ENCODE results near the gene CHST12. TPM values are rescaled to one million over a fixed set of nuclear protein-coding genes. Genes with fewer than 3 reads are reported as not detected.

CHST12 gene
- total and polyA plus RNA-seq, 10 of the 15 experiments (the other 5 are each of a cell fraction or from before 2014, with no cell fraction given), result 0.05 to 14.2 (median 3.3) TPM

GRCh38 chr7:2476776-2477446 is 73.5 kb downstream of the CHST12 start:
- CTCF ChIA-PET, result no interaction called here
- in situ Hi-C loops (cut with MboI), result no loop called here
- TF ChIP-seq IRF3 (IDR thresholded peaks at IDR 0.05), result no peak
- no peak for TF ChIP-seq BRCA1 (IDR thresholded peaks at IDR 0.05; ENCODE audit: low read depth, low read length)
- TF ChIP-seq BCL11A (IDR thresholded peaks at IDR 0.05; ENCODE audit: low read depth, low read length), result no peak
- no peak for TF ChIP-seq IKZF2 (IDR thresholded peaks at IDR 0.05)
- TF ChIP-seq LARP7 (IDR thresholded peaks at IDR 0.05), result no peak
- no peak for TF ChIP-seq SPI1 (IDR thresholded peaks at IDR 0.05; ENCODE audit: borderline replicate concordance, insufficient read depth, low read depth, low read length)
- TF ChIP-seq USF2 (IDR thresholded peaks at IDR 0.05; ENCODE audit: borderline replicate concordance, low read depth, low read length), result no peak
- no peak for TF ChIP-seq SUPT20H (IDR thresholded peaks at IDR 0.05; ENCODE audit: borderline replicate concordance, control insufficient read depth, low read depth, low read length)
- TF ChIP-seq CUX1 (IDR thresholded peaks at IDR 0.05; ENCODE audit: insufficient replicate concordance, low read depth, low read length), result no peak
- TF ChIP-seq CTCF (IDR thresholded peaks at IDR 0.05 in 2 of 3, conservative IDR thresholded peaks at IDR 0.05 in 1 of 3; ENCODE audit: control insufficient read depth in 2 of 3, extremely low read depth in 1 of 3, insufficient read depth in 1 of 3, low read depth in 3 of 3, low read length in 3 of 3), result no peak
- no peak for TF ChIP-seq RAD51 (IDR thresholded peaks at IDR 0.05)
- no peak for TF ChIP-seq PAX5 (IDR thresholded peaks at IDR 0.05; ENCODE audit: borderline replicate concordance, low read depth, low read length)
- no peak for TF ChIP-seq NFXL1 (IDR thresholded peaks at IDR 0.05; ENCODE audit: borderline replicate concordance)
- TF ChIP-seq PML (IDR thresholded peaks at IDR 0.05; ENCODE audit: low read length), result no peak
- TF ChIP-seq RFX5 (IDR thresholded peaks at IDR 0.05; ENCODE audit: low read depth, low read length), result no peak
- TF ChIP-seq POU2F2 (IDR thresholded peaks at IDR 0.05; ENCODE audit: borderline replicate concordance, low read depth, low read length), result no peak

More at GRCh38 chr7:2476776-2477446, 73.5 kb downstream of the CHST12 start:
- ATAC-seq, result peak; percentile 14
- SMC1A ChIA-PET (ENCODE audit: uncharacterized antibody, unreplicated experiment), result no interaction called here
- H3K36me3 ChIP-seq (ENCODE audit: control insufficient read depth in 2 of 2, insufficient read depth in 2 of 2, low read length in 1 of 2), result no peaks in the 10 kb centered on the region
- no peak for FAIRE-seq
- no peak overlapping the region for H3K4me2 ChIP-seq (ENCODE audit: control insufficient read depth, insufficient read depth)
- no peak for DNase-seq (ENCODE audit: low read depth, low spot score)
- POLR2A ChIA-PET, result no interaction called here
- no peaks in the 10 kb centered on the region for H3K9me3 ChIP-seq (replicated peaks; ENCODE audit: control insufficient read depth, insufficient read depth, low read length)
- RAD21 ChIA-PET (ENCODE audit: unreplicated experiment), result no interaction called here
- no TSS peak for BruUV-seq (replicated peaks)
- H3K27ac ChIP-seq (ENCODE audit: control insufficient read depth, insufficient read depth), result no peak overlapping the region
- 37% methylated on average over 25 of the region's 25 CpGs for WGBS (ENCODE audit: insufficient coverage, insufficient replicate concordance, low lambda C conversion rate, missing lambda C conversion rate)
- no peaks in the 10 kb centered on the region for H4K20me1 ChIP-seq (ENCODE audit: control insufficient read depth, insufficient read depth)
- intact Hi-C loops (cut with micrococcal nuclease; ENCODE audit: unreplicated experiment), result no loop called here
- H3K79me2 ChIP-seq (ENCODE audit: control insufficient read depth, insufficient read depth, low read length), result no peaks in the 10 kb centered on the region
- no peaks in the 10 kb centered on the region for H3K27me3 ChIP-seq (replicated peaks in 1 of 2; ENCODE audit: control insufficient read depth in 2 of 2, insufficient read depth in 2 of 2, low read length in 1 of 2)
- H2AFZ ChIP-seq (ENCODE audit: control insufficient read depth, low read depth, low read length), result no peak overlapping the region
- H3K4me3 ChIP-seq, result no peak overlapping the region
- no peak overlapping the region for H3K9ac ChIP-seq (ENCODE audit: control insufficient read depth, insufficient read depth, low read length)
- no peaks in the 10 kb centered on the region for H3K4me1 ChIP-seq (ENCODE audit: control insufficient read depth, insufficient read depth, low read length)

Data from GM12878 (cell line).